Left kidney (tissue), 1 donor: Measurements from ENCODE around the gene ARL1. TPM values are rescaled to one million over a fixed set of nuclear protein-coding genes. Genes with fewer than 3 reads are reported as not detected.

Experiments used
- polyA plus RNA-seq: library from polyadenylated mRNA; unstranded; fragments of 120-200 nt; gene quantifications from one replicate; pipeline ENCODE4 v1.2.1, GENCODE V29; 2013; ENCODE audit not compliant: insufficient read length

Gene ARL1
- polyA plus RNA-seq, 1 donor = 145 TPM

Other genes with a start within 250 kb of the ARL1 start
- 33.1 TPM for gene SLC5A8, start 197.5 kb downstream of the ARL1 start, polyA plus RNA-seq
- 22.3 TPM for gene UTP20, start 127.7 kb downstream of the ARL1 start, polyA plus RNA-seq
- not detected for gene SPIC, start 67.6 kb upstream of the ARL1 start, polyA plus RNA-seq
- gene MYBPC1, start 187.2 kb upstream of the ARL1 start, polyA plus RNA-seq = not detected